Activated CD8-positive, alpha-beta T cell treated with anti-CD3 and anti-CD28 coated beads for 36 hours (primary cell): ENCODE measurements around the gene CCHCR1. TPM values are rescaled to one million over a fixed set of nuclear protein-coding genes. Genes with fewer than 3 reads are reported as not detected.
"Not testable (repeated sequence)": the region's sequence is repeated elsewhere in the genome, so short reads cannot be mapped to it uniquely, and the experiment has no call there.

ENCODE experiments used
- ATAC-seq: fragments of 200-7000 bp; cut with Tn5 transposase; one replicate; pipeline ENCODE4 v1.10.0; 2021; ENCODE audit warnings: mild to moderate bottlenecking, moderate library complexity
- CTCF ChIA-PET: fragments of 350-600 bp; sonication (Branson Sonifier 250); formaldehyde crosslinking; loops from one replicate; lab custom pipeline; 2021; ENCODE audit warnings: antibody characterized with exemption; lab: Charles Lee
- POLR2A ChIA-PET: fragments of 350-600 bp; sonication (Branson Sonifier 250); formaldehyde crosslinking; loops from one replicate; lab custom pipeline; 2021; ENCODE audit warnings: antibody characterized with exemption; lab: Charles Lee
- DNase-seq: peaks from one replicate; pipeline ENCODE4 v3.0.0-alpha.2; 2020
- H3K27ac Mint-ChIP-seq: one replicate; pipeline ENCODE4 v1.8.0; 2021; ENCODE audit warnings: mild to moderate bottlenecking, mixed read lengths
- H3K27me3 Mint-ChIP-seq: one replicate; pipeline ENCODE4 v1.8.0; 2021; ENCODE audit warnings: mixed read lengths
- H3K36me3 Mint-ChIP-seq: one replicate; pipeline ENCODE4 v1.8.0; 2021; ENCODE audit warnings: low read depth, mixed read lengths
- H3K4me1 Mint-ChIP-seq: one replicate; pipeline ENCODE4 v1.8.0; 2021; ENCODE audit warnings: low read depth, mixed read lengths
- H3K4me3 Mint-ChIP-seq: one replicate; pipeline ENCODE4 v1.8.0; 2021; ENCODE audit warnings: mild to moderate bottlenecking, moderate library complexity, mixed read lengths
- H3K9me3 Mint-ChIP-seq: one replicate; pipeline ENCODE4 v1.8.0; 2021; ENCODE audit warnings: mixed read lengths
- intact Hi-C: fragments of 100-400 bp; cut with micrococcal nuclease; formaldehyde crosslinking; loops from one replicate; pipeline ENCODE4 v1.10.0; 2022
- total RNA-seq, 2 experiments: library from RNA; stranded (reverse); gene quantifications; one replicate each; pipeline ENCODE4 v1.2.3, GENCODE V29; 2021
- TF ChIP-seq, protein P1 (sequence below): fragments of 200-600 bp; IDR thresholded peaks from one replicate; pipeline ENCODE4 v1.8.0; 2022; ENCODE audit warnings: antibody characterized with exemption, mild to moderate bottlenecking

The CCHCR1 gene
- total RNA-seq, 2 experiments from 2014 or later = 39.2 to 39.8 TPM

DNA sequence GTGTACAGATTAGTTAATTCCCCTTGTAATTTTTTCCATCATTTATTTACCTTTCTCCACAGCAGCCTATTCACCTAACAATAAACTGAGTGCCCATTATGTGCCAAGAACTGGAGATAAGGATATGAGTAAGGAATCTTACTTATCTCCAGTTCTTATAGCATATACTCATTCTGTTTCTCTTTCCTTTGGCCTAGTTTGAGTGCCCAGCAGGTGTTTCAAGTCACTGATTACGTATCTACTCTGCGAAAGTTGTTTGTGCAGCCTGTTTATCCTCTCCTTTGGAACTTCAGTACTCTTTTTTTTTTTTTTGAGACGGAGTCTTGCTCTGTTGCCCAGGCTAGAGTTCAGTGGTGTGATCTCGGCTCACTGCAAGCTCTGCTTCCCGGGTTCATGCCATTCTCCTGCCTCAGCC, 30.2 kb upstream of the CCHCR1 start:
- Mint-ChIP-seq H3K27ac (no peak overlapping the region), H3K9me3 (no peaks in the 10 kb centered on the region), H3K27me3 (no peaks in the 10 kb centered on the region), H3K36me3 (no peaks in the 10 kb centered on the region), H3K4me1 (peaks cover 4% of the 10 kb centered on the region), H3K4me3 (no peak overlapping the region)
- CTCF ChIA-PET = interaction anchor here (1.1 kb wide), 1 partner anchor 85 kb away, joined by 3 read pairs; no protein-coding TSS in a partner anchor
- POLR2A ChIA-PET = no interaction called here
- DNase-seq (no peak), ATAC-seq (no peak)
- intact Hi-C loops = no loop called here
- TF ChIP-seq, protein P1, sequence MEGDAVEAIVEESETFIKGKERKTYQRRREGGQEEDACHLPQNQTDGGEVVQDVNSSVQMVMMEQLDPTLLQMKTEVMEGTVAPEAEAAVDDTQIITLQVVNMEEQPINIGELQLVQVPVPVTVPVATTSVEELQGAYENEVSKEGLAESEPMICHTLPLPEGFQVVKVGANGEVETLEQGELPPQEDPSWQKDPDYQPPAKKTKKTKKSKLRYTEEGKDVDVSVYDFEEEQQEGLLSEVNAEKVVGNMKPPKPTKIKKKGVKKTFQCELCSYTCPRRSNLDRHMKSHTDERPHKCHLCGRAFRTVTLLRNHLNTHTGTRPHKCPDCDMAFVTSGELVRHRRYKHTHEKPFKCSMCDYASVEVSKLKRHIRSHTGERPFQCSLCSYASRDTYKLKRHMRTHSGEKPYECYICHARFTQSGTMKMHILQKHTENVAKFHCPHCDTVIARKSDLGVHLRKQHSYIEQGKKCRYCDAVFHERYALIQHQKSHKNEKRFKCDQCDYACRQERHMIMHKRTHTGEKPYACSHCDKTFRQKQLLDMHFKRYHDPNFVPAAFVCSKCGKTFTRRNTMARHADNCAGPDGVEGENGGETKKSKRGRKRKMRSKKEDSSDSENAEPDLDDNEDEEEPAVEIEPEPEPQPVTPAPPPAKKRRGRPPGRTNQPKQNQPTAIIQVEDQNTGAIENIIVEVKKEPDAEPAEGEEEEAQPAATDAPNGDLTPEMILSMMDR = no peak

DNA sequence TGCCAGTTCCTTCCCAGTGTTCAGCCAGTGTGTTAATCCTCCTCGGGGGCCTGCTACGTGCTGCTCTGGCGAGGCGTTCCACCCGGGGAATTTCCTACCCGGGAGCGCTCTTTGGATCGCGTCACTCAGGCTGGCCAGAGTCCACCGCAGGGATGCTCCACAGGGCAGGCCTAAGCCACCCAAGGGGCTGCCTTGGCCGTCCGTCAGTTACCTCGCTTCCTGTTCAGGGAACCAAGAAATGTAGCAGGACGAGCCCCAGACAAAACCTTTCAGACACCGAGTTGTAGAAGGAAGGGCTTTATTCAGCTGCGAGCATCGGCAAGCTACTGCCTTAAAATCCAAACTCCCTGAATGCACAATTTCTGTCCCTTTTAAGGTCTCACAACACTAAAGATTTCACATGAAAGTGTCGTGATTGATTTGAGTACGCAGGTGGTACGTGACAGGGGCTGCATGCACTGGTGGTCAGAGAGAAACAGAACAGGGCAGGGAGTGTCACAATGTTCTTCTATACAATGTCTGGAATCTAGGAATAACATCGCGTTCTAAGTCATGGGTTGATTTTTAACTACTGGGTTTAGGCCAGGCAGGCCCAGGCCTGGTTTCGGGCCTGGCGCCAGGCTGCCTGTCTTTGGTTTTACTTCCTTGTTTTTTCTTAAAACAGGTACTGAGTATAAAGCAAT, 28.6 kb upstream of the CCHCR1 start:
- ChIA-PET POLR2A (no interaction called here), CTCF (no interaction called here)
- TF ChIP-seq, protein P1 = no peak
- no peak overlapping the region for H3K27ac Mint-ChIP-seq
- intact Hi-C loops = no loop called here
- no peak for DNase-seq
- H3K4me3 Mint-ChIP-seq = no peak overlapping the region
- no peak for ATAC-seq
- H3K36me3 Mint-ChIP-seq = no peaks in the 10 kb centered on the region
- H3K4me1 Mint-ChIP-seq = peaks cover 4% of the 10 kb centered on the region
- no peaks in the 10 kb centered on the region for H3K9me3 Mint-ChIP-seq
- H3K27me3 Mint-ChIP-seq = no peaks in the 10 kb centered on the region

DNA sequence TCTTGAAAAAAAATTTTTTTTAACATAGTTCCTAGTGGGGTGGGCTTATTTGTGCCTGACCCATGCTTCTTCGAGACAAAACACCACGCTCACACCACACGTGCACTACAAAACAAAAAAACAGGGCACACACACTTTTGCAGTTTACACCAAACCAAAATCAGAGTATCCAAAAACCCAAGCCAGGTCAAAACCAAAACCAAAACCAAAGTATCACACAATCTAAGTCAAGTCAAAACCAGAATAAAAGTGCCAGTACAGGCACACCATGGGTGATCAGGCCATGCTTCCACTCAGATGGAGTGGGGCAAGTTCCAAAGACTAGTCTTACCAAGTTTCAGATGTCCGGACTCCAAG, 28.1 kb upstream of the CCHCR1 start:
- ATAC-seq, H3K27me3 Mint-ChIP-seq, CTCF ChIA-PET, POLR2A ChIA-PET, H3K4me3 Mint-ChIP-seq, H3K4me1 Mint-ChIP-seq, H3K27ac Mint-ChIP-seq, DNase-seq, H3K36me3 Mint-ChIP-seq, H3K9me3 Mint-ChIP-seq, intact Hi-C loops: not testable (repeated sequence)

DNA sequence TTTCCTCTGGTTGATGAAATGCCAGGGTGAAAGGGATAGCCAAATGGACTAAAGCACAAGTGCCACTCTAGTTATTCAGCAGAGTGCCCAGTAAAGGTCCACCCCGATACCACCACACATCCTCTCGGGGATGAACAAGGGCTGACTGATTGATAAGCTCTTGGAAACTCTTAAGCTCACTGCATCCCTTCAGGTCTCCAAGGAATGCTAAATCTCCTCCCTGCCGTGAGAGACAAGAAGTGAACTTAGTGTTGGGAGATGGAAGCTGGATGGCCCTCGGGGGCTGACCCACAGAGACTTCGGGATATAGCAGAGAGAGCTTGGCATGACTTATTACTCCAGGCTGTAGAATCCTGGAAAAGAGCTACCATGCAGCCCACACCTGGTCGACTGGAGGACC, 26.3 kb upstream of the CCHCR1 start:
- H3K4me3 Mint-ChIP-seq, H3K36me3 Mint-ChIP-seq, H3K27me3 Mint-ChIP-seq, ATAC-seq, H3K4me1 Mint-ChIP-seq, DNase-seq, H3K9me3 Mint-ChIP-seq, intact Hi-C loops, H3K27ac Mint-ChIP-seq, POLR2A ChIA-PET: not testable (repeated sequence)
- CTCF ChIA-PET = interaction anchor here (0.9 kb wide), 1 partner anchor 183 kb away, joined by 3 read pairs; no protein-coding TSS in a partner anchor

DNA sequence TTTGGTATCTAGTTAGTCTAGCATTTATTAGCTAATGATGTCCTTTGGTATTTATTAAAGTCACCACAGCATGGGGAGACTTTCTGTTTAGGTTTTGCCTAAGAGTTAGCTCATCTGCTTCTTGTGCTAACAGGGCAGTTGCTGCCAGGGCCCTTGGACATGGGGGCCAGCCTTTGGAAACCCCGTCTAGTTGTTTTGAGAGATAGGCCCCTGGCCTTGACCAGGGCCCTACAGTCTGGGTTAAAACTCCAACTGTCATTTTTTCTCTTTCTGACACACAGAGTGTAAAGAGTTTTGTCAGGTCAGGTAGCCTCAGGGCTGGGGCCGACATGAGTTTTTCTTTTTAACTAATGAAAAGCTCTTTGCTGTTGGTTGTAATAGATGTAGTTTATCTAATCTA, 25.7 kb upstream of the CCHCR1 start:
- intact Hi-C loops, DNase-seq, ATAC-seq, H3K27ac Mint-ChIP-seq, H3K4me3 Mint-ChIP-seq, POLR2A ChIA-PET, H3K36me3 Mint-ChIP-seq, H3K27me3 Mint-ChIP-seq, H3K9me3 Mint-ChIP-seq: not testable (repeated sequence)
- H3K4me1 Mint-ChIP-seq = peaks cover 12% of the 10 kb centered on the region
- CTCF ChIA-PET = interaction anchor here (0.9 kb wide), 1 partner anchor 183 kb away, joined by 3 read pairs; no protein-coding TSS in a partner anchor

DNA sequence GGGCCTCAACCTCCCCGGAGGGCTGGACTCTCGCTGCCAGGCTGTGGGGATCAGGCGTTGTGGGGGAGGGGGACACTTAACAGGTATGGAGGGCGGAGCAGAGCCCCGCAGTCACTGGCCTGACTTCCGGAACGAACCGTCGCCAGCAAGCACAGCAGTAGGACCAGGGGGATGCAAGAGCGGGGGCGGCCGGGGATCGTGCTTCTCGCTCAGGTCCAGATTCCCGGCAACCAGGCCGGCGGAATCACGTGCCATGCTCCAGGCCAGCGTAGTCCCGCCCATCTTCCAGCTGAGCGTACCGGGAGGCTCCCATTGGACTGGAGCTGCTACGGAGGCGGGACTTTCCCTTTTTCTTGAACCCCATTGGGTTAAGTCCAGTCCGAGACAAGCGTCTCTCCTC, 22.9 kb upstream of the CCHCR1 start:
- H3K4me3 Mint-ChIP-seq = peak overlapping the region; percentile 69
- DNase-seq (peak; percentile 57), ATAC-seq (peak; percentile 87)
- H3K9me3 Mint-ChIP-seq = no peaks in the 10 kb centered on the region
- no peaks in the 10 kb centered on the region for H3K36me3 Mint-ChIP-seq
- TF ChIP-seq, protein P1 = no peak
- H3K27ac Mint-ChIP-seq = peak overlapping the region; percentile 62
- H3K27me3 Mint-ChIP-seq = no peaks in the 10 kb centered on the region
- CTCF ChIA-PET = no interaction called here
- POLR2A ChIA-PET = no interaction called here
- H3K4me1 Mint-ChIP-seq = peaks cover 15% of the 10 kb centered on the region
- intact Hi-C loops = no loop called here
